Panc1 (cell line): ENCODE results near the gene MED8. TPM values are rescaled to one million over a fixed set of nuclear protein-coding genes. Genes with fewer than 3 reads are reported as not detected.

ENCODE experiments used
- ATAC-seq: fragments of 200-7000 bp; cut with Tn5 transposase; 2 replicates; pipeline ENCODE4 v1.9.1; 2020; ENCODE audit warnings: mild to moderate bottlenecking, moderate library complexity
- BruUV-seq: library from RNA; stranded (reverse); fragments of 400-500 nt; replicated peaks from 2 replicates; lab custom pipeline; 2021; lab: Mats Ljungman, UMichigan
- CTCF ChIA-PET: fragments of 300-600 bp; sonication (Branson Sonifier 250); formaldehyde crosslinking; loops from one replicate; lab custom pipeline; 2022; ENCODE audit warnings: antibody characterized with exemption; lab: Charles Lee
- POLR2A ChIA-PET: fragments of 300-600 bp; sonication (Branson Sonifier 250); formaldehyde crosslinking; loops from one replicate; lab custom pipeline; 2022; ENCODE audit warnings: antibody characterized with exemption; lab: Charles Lee
- DNase-seq: peaks from one replicate; pipeline ENCODE4 v3.0.0-alpha.2; 2010; ENCODE audit warnings: low read depth, low spot score
- H3K27ac ChIP-seq: 2 replicates; pipeline ENCODE4 v1.5.1; 2011; ENCODE audit warnings: mild to moderate bottlenecking, low read length, inconsistent platforms
- H3K27me3 ChIP-seq: fragments of 200-500 bp; sonication (Bioruptor generic); 2 replicates; pipeline ENCODE4 v1.6.0; 2014; ENCODE audit warnings: low read length, inconsistent platforms; ENCODE audit not compliant: control insufficient read depth, insufficient read depth
- H3K36me3 ChIP-seq: fragments of 200-500 bp; sonication (Bioruptor generic); 2 replicates; pipeline ENCODE4 v1.5.1; 2014; ENCODE audit warnings: inconsistent platforms, mild to moderate bottlenecking, low read length, moderate library complexity; ENCODE audit not compliant: control insufficient read depth, insufficient read depth
- H3K4me1 ChIP-seq: 2 replicates; pipeline ENCODE4 v1.5.1; 2011; ENCODE audit warnings: inconsistent platforms, mild to moderate bottlenecking, low read length, moderate library complexity; ENCODE audit not compliant: control insufficient read depth, insufficient read depth
- H3K4me3 ChIP-seq, 2 experiments: 2 replicates each; pipeline ENCODE4 v1.5.1; 2011 to 2012; ENCODE audit warnings: low read depth in 2 of 2, low read length in 2 of 2, mild to moderate bottlenecking in 2 of 2, inconsistent platforms in 1 of 2, moderate library complexity in 1 of 2
- H3K9me3 ChIP-seq: fragments of 200-500 bp; sonication (Bioruptor generic); 2 replicates; pipeline ENCODE4 v1.5.1; 2014; ENCODE audit warnings: low read depth, mild to moderate bottlenecking, inconsistent platforms, low read length, moderate library complexity; ENCODE audit not compliant: control insufficient read depth, insufficient read depth
- CTCF ChIP-seq: fragments of 450-650 bp; IDR thresholded peaks from 2 replicates; pipeline ENCODE4 v1.5.1; 2017; ENCODE audit warnings: mild to moderate bottlenecking
- POLR2AphosphoS5 ChIP-seq: IDR thresholded peaks from 2 replicates; pipeline ENCODE4 v1.6.1; 2012; ENCODE audit warnings: mild to moderate bottlenecking, low read depth, low read length, moderate library complexity
- REST ChIP-seq, 2 experiments: IDR thresholded peaks; 2 replicates each; pipeline ENCODE4 v1.6.1; 2011 to 2012; ENCODE audit warnings: low read depth in 2 of 2, control low read depth in 1 of 2, low read length in 1 of 2, mild to moderate bottlenecking in 1 of 2, moderate library complexity in 1 of 2; ENCODE audit not compliant: insufficient read depth in 1 of 2
- SIN3A ChIP-seq: IDR thresholded peaks from 2 replicates; pipeline ENCODE4 v1.6.1; 2012; ENCODE audit warnings: low read depth, mild to moderate bottlenecking, low read length, moderate library complexity, borderline replicate concordance; ENCODE audit not compliant: insufficient read depth
- TCF7L2 ChIP-seq: IDR thresholded peaks from 2 replicates; pipeline ENCODE4 v1.6.1; 2011; ENCODE audit warnings: mild to moderate bottlenecking, low read depth, low read length, inconsistent platforms
- in situ Hi-C: cut with HindIII; loops from 2 replicates; pipeline ENCODE4 v1.10.0; 2016; ENCODE audit warnings: low sequenced_read_pairs, low pct_unique_long_range_greater_than_20kb
- intact Hi-C: fragments of 100-400 bp; cut with micrococcal nuclease; formaldehyde crosslinking; loops from one replicate; pipeline ENCODE4 v1.10.0; 2022; ENCODE audit not compliant: unreplicated experiment
- total RNA-seq: library from RNA; stranded (reverse); gene quantifications from one replicate; pipeline ENCODE4 v1.2.1, GENCODE V29; 2021; ENCODE audit not compliant: unreplicated experiment

Gene MED8
- total RNA-seq, 1 experiment from 2014 or later = 50.8 TPM

- H3K9me3 ChIP-seq = no peaks in the 10 kb centered on the region
- H3K4me1 ChIP-seq = no peaks in the 10 kb centered on the region
- H3K36me3 ChIP-seq = no peaks in the 10 kb centered on the region
- DNase-seq = no peak
- no peak for ATAC-seq
- POLR2A ChIA-PET = no interaction called here
- no peaks in the 10 kb centered on the region for H3K27me3 ChIP-seq
- TF ChIP-seq POLR2AphosphoS5 = no peak
- TF ChIP-seq REST (IDR thresholded peaks at IDR 0.05; ENCODE audit: insufficient read depth in 1 of 2, low read depth in 2 of 2, low read length in 1 of 2) = no peak
- no peak for TF ChIP-seq CTCF
- no peak for TF ChIP-seq SIN3A
- no peak for TF ChIP-seq TCF7L2
- TSS peak; percentile 5 for BruUV-seq
- no peak overlapping the region for H3K27ac ChIP-seq
- CTCF ChIA-PET = no interaction called here
- H3K4me3 ChIP-seq = no peak overlapping the region
- in situ Hi-C loops = no loop called here
- intact Hi-C loops = no loop called here
Measured at GRCh38 chr1:43396059-43396458, 6.5 kb upstream of the MED8 start.

- no peaks in the 10 kb centered on the region; the same call in 1 of the 2 replicates for H3K36me3 ChIP-seq
- TF ChIP-seq CTCF (no peak), TCF7L2 (no peak), REST (IDR thresholded peaks at IDR 0.05; ENCODE audit: insufficient read depth in 1 of 2, low read depth in 2 of 2, low read length in 1 of 2) (no peak), POLR2AphosphoS5 (no peak), SIN3A (no peak)
- no peak for ATAC-seq
- H3K27ac ChIP-seq = no peak overlapping the region
- in situ Hi-C loops = no loop called here
- no TSS peak for BruUV-seq
- H3K27me3 ChIP-seq = no peaks in the 10 kb centered on the region
- intact Hi-C loops = no loop called here
- ChIA-PET POLR2A (no interaction called here), CTCF (no interaction called here)
- no peaks in the 10 kb centered on the region for H3K9me3 ChIP-seq
- DNase-seq = no peak
- H3K4me3 ChIP-seq = no peak overlapping the region
- H3K4me1 ChIP-seq = peaks cover 2% of the 10 kb centered on the region; the same call in 1 of the 2 replicates
Measured at GRCh38 chr1:43395523-43395922, 5.9 kb upstream of the MED8 start.
